ENCODE measurements around the gene SLC30A1.

The SLC30A1 gene

DNA sequence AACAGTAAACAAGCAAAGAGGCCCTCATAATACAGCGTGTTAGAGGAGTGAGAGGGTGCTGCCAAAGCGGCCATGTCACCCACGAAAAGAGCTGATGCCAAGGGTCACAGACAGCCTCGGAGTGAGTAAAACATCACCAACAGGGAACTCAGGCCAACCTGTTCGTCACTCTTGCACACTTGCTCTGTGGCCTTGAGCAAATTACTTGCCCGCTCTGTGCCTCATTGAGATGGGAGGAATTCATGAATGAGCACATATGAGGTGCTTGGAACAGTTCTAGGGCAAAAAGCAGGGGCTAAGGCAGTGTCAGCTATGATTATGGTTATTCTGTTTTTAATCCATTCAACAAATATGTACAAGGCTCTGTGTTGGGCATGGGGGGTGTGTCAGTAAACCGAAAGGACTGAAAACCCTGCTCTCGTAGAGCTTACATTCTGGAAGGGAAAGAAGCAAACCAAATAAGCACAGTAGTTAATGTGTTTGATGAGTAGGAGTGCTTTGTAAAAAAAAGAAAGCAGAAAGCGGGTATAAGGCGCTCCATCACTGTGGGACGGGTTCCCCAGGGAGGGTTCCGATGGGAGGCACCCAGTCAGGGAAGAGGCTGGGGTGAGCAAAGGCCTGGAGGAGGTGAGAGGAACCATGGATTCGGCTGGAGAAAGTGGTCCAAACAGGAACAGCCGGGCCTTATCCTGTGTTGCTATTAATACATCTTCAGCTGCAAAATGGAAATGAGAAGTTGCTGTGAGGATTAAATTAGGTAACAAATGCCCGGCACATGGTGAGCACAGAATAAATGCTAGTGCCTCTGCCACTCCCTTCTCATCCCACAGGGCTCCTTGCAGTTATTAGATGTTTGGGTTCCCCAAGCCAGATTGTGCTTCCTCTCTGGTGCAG is 47.5 kb downstream of the SLC30A1 start:
- no peak overlapping the region for H3K4me2 ChIP-seq (ENCODE audit: low read depth, low read length, poor library complexity, severe bottlenecking)
- TF ChIP-seq EZH2phosphoT487 (conservative IDR thresholded peaks at IDR 0.05; ENCODE audit: low read length) = no peak
- TF ChIP-seq, protein P1, sequence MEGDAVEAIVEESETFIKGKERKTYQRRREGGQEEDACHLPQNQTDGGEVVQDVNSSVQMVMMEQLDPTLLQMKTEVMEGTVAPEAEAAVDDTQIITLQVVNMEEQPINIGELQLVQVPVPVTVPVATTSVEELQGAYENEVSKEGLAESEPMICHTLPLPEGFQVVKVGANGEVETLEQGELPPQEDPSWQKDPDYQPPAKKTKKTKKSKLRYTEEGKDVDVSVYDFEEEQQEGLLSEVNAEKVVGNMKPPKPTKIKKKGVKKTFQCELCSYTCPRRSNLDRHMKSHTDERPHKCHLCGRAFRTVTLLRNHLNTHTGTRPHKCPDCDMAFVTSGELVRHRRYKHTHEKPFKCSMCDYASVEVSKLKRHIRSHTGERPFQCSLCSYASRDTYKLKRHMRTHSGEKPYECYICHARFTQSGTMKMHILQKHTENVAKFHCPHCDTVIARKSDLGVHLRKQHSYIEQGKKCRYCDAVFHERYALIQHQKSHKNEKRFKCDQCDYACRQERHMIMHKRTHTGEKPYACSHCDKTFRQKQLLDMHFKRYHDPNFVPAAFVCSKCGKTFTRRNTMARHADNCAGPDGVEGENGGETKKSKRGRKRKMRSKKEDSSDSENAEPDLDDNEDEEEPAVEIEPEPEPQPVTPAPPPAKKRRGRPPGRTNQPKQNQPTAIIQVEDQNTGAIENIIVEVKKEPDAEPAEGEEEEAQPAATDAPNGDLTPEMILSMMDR (IDR thresholded peaks at IDR 0.05; ENCODE audit: insufficient read depth, low read length, poor library complexity, severe bottlenecking) = no peak
- no peaks in the 10 kb centered on the region for H3K27me3 ChIP-seq (ENCODE audit: low read length)
- no peak overlapping the region for H3K9ac ChIP-seq (ENCODE audit: low read length)
- no peaks in the 10 kb centered on the region for H3K36me3 ChIP-seq (ENCODE audit: low read length)
- H3F3A ChIP-seq (ENCODE audit: insufficient read depth) = no peaks in the 10 kb centered on the region
- no peaks in the 10 kb centered on the region for H3K9me2 ChIP-seq (replicated peaks; ENCODE audit: insufficient read depth, low read length)
- H3K27ac ChIP-seq (ENCODE audit: low read depth, low read length) = no peak overlapping the region
- no peaks in the 10 kb centered on the region for H4K20me1 ChIP-seq (ENCODE audit: low read depth, low read length)
- no peaks in the 10 kb centered on the region for H3K9me3 ChIP-seq (ENCODE audit: insufficient read depth, low read length)
- H3K79me2 ChIP-seq (ENCODE audit: insufficient read depth, low read length) = no peaks in the 10 kb centered on the region
- H3K4me3 ChIP-seq (ENCODE audit: insufficient read depth, low read length, poor library complexity, severe bottlenecking) = no peak overlapping the region
- no peak overlapping the region for H2AFZ ChIP-seq (ENCODE audit: low read depth, low read length, severe bottlenecking)

DNA sequence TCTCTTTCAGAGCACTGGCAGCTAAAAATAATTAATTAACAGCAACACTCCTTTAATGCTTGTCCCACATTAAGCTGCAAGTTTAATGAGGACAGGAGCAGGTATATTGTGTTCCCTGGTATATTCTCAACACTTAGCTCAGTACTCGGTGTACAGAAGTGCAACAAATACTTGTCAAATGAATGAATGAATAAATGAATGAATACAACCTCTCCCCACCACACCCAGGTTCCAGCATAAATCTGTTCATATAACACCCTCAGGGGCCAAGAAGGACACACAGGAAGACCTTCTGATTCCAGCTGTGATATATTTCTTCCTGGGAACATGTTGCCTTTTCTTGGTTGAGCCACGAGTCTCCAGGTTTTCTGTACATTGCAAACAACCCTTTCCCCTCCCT is 48.9 kb downstream of the SLC30A1 start:
- H2AFZ ChIP-seq (ENCODE audit: low read depth, low read length, severe bottlenecking) = no peak overlapping the region
- no peaks in the 10 kb centered on the region for H3K36me3 ChIP-seq (ENCODE audit: low read length)
- H3K27me3 ChIP-seq (ENCODE audit: low read length) = no peaks in the 10 kb centered on the region
- no peaks in the 10 kb centered on the region for H3F3A ChIP-seq (ENCODE audit: insufficient read depth)
- no peak overlapping the region for H3K4me2 ChIP-seq (ENCODE audit: low read depth, low read length, poor library complexity, severe bottlenecking)
- no peaks in the 10 kb centered on the region for H3K9me2 ChIP-seq (replicated peaks; ENCODE audit: insufficient read depth, low read length)
- H3K79me2 ChIP-seq (ENCODE audit: insufficient read depth, low read length) = no peaks in the 10 kb centered on the region
- no peaks in the 10 kb centered on the region for H3K9me3 ChIP-seq (ENCODE audit: insufficient read depth, low read length)
- no peaks in the 10 kb centered on the region for H4K20me1 ChIP-seq (ENCODE audit: low read depth, low read length)
- H3K9ac ChIP-seq (ENCODE audit: low read length) = no peak overlapping the region
- no peak overlapping the region for H3K27ac ChIP-seq (ENCODE audit: low read depth, low read length)
- no peak overlapping the region for H3K4me3 ChIP-seq (ENCODE audit: insufficient read depth, low read length, poor library complexity, severe bottlenecking)
- TF ChIP-seq EZH2phosphoT487 (conservative IDR thresholded peaks at IDR 0.05; ENCODE audit: low read length) = no peak
- TF ChIP-seq, protein P1 (IDR thresholded peaks at IDR 0.05; ENCODE audit: insufficient read depth, low read length, poor library complexity, severe bottlenecking) = no peak

DNA sequence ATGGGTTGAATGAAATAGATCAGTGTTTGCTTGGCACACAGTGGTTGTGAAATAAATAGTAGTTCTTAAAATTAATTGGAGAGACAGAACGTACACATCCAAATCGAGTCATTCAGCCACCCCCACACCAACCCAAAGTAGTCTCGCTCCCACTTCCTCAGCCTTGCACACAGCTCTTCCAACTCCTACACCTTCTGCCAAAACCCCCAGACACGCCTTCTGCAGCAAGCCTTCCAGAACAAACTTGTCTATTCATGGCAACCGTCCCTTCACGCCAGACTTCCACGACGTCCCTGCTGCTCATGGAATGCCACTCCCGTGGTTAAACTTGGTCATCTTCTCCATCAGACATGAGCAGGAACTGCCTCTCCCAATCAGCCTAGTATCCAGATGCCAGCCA is 49.5 kb downstream of the SLC30A1 start:
- no peaks in the 10 kb centered on the region for H3K79me2 ChIP-seq (ENCODE audit: insufficient read depth, low read length)
- H4K20me1 ChIP-seq (ENCODE audit: low read depth, low read length) = no peaks in the 10 kb centered on the region
- H3K27ac ChIP-seq (ENCODE audit: low read depth, low read length) = no peak overlapping the region
- H3K9me2 ChIP-seq (replicated peaks; ENCODE audit: insufficient read depth, low read length) = no peaks in the 10 kb centered on the region
- no peaks in the 10 kb centered on the region for H3F3A ChIP-seq (ENCODE audit: insufficient read depth)
- H3K27me3 ChIP-seq (ENCODE audit: low read length) = no peaks in the 10 kb centered on the region
- no peak overlapping the region for H3K4me3 ChIP-seq (ENCODE audit: insufficient read depth, low read length, poor library complexity, severe bottlenecking)
- no peak for TF ChIP-seq EZH2phosphoT487 (conservative IDR thresholded peaks at IDR 0.05; ENCODE audit: low read length)
- TF ChIP-seq, protein P1 (IDR thresholded peaks at IDR 0.05; ENCODE audit: insufficient read depth, low read length, poor library complexity, severe bottlenecking) = no peak
- H3K9ac ChIP-seq (ENCODE audit: low read length) = no peak overlapping the region
- H3K4me2 ChIP-seq (ENCODE audit: low read depth, low read length, poor library complexity, severe bottlenecking) = no peak overlapping the region
- no peaks in the 10 kb centered on the region for H3K36me3 ChIP-seq (ENCODE audit: low read length)
- no peak overlapping the region for H2AFZ ChIP-seq (ENCODE audit: low read depth, low read length, severe bottlenecking)
- H3K9me3 ChIP-seq (ENCODE audit: insufficient read depth, low read length) = no peaks in the 10 kb centered on the region

All from SU-DHL-6 (cell line).